Measurements from ENCODE around the gene PICK1. TPM values are rescaled to one million over a fixed set of nuclear protein-coding genes. Genes with fewer than 3 reads are reported as not detected.

PICK1 gene
- total RNA-seq, 1 experiment from 2014 or later, result 35.7 TPM

DNA sequence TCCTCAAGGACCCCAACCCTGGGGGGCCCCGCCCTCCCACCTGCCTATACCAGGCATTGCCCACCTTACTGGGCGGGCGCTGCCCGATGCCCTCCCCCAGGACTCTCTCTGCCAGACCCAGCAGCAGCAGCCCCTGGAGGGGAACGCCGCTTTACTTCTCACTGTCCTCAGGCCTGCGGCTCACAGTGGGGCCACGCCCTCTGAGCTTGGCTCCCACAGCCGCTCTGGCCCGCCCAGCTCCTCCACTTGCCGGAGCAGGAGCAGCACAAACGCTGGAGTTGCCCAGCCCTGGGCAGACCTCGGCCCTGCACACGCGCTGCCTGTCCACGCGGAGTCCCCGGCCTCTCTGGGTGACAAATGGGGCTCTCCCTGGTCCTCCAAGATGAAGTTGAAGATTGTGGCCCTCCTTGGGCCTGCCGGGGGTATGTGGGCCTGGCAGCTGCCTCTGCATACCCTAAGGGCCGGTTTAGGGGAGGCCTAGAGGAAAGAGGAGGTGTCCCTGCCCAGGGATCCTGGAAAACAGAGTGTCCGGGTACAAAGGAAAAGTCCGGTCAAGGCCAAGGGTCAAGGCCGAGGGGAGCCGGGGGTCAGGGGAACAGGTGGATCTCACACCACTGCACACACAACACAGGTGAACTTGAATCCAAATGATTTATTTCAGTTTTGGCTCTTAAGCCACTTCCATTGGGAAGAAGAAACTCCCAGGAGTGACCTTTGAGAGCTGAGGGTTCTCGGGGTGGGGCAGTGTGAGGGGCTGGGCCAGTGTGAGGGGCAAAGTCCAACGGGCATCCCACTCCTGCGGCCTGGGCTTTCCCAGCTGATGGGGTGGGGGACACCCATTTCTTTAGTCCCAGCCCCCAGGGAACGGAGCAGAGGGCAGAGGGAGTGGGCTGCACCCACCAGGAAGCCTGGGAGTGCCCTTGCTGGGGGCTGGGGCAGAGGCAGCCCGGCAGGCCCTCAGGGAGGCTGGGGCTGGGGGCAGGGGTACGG is 54.0 kb downstream of the PICK1 start:
- TF ChIP-seq, protein P1, sequence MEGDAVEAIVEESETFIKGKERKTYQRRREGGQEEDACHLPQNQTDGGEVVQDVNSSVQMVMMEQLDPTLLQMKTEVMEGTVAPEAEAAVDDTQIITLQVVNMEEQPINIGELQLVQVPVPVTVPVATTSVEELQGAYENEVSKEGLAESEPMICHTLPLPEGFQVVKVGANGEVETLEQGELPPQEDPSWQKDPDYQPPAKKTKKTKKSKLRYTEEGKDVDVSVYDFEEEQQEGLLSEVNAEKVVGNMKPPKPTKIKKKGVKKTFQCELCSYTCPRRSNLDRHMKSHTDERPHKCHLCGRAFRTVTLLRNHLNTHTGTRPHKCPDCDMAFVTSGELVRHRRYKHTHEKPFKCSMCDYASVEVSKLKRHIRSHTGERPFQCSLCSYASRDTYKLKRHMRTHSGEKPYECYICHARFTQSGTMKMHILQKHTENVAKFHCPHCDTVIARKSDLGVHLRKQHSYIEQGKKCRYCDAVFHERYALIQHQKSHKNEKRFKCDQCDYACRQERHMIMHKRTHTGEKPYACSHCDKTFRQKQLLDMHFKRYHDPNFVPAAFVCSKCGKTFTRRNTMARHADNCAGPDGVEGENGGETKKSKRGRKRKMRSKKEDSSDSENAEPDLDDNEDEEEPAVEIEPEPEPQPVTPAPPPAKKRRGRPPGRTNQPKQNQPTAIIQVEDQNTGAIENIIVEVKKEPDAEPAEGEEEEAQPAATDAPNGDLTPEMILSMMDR (conservative IDR thresholded peaks at IDR 0.05), result no peak
- no peak overlapping the region for H3K4me2 ChIP-seq (ENCODE audit: insufficient read depth, insufficient read length, low read length)
- WGBS (ENCODE audit: extremely low coverage, insufficient read length, low lambda C conversion rate), result no CpG with 5 or more reads among the region's 30 CpGs

More for the DNA sequence above, 54.0 kb downstream of the PICK1 start:
- no peak overlapping the region for H2BK120ac ChIP-seq (ENCODE audit: low read depth, low read length, poor library complexity, severe bottlenecking)
- Mint-ChIP-seq H3K4me3 (no peak overlapping the region), H3K27me3 (ENCODE audit: low read depth) (no peaks in the 10 kb centered on the region; the same call in 1 of the 2 replicates), H3K27ac (peak overlapping the region in 1 of 3 experiments; percentile 81; a peak in 2 of 7 replicates), H3K9me3 (peaks cover 0 to 3% of the 10 kb centered on the region in 2 experiments; a peak in 1 of 5 replicates), H3K4me1 (peaks cover 2 to 14% of the 10 kb centered on the region in 2 experiments), H3K36me3 (ENCODE audit: insufficient read depth in 1 of 3, low read depth in 3 of 3) (peaks cover 0 to 4% (median 2%) of the 10 kb centered on the region in 3 experiments; a peak in 5 of 7 replicates)
- no peak overlapping the region for H3K56ac ChIP-seq (ENCODE audit: insufficient read length, low read depth, low read length)
- H3K4me1 ChIP-seq (ENCODE audit: insufficient read depth, low read length), result no peaks in the 10 kb centered on the region
- no peaks in the 10 kb centered on the region for H3K9me3 ChIP-seq (ENCODE audit: control insufficient read depth, low read depth, low read length)
- H4K8ac ChIP-seq (replicated peaks; ENCODE audit: insufficient read length, low read depth, low read length), result no peak overlapping the region
- no peak overlapping the region for H3K18ac ChIP-seq (ENCODE audit: insufficient read length, low read depth, low read length)
- H2BK20ac ChIP-seq (ENCODE audit: low read depth, low read length, poor library complexity, severe bottlenecking), result no peak overlapping the region
- H3K27ac ChIP-seq (ENCODE audit: insufficient read length, low read depth, low read length), result no peak overlapping the region
- H3K23me2 ChIP-seq (ENCODE audit: insufficient read length, low read depth, low read length, poor library complexity, severe bottlenecking), result no peaks in the 10 kb centered on the region
- H3K23ac ChIP-seq (ENCODE audit: insufficient read length, low read depth, low read length), result no peak overlapping the region
- H3K79me1 ChIP-seq (ENCODE audit: insufficient read depth, low read depth, low read length, poor library complexity, severe bottlenecking), result no peaks in the 10 kb centered on the region
- no peak overlapping the region for H4K5ac ChIP-seq (ENCODE audit: insufficient read length, low read depth, low read length)
- DNase-seq, result peak; percentile 68
- no peak overlapping the region for H2BK15ac ChIP-seq (ENCODE audit: low read depth, low read length)
- peaks cover 2% of the 10 kb centered on the region for H4K20me1 ChIP-seq (ENCODE audit: control insufficient read depth, insufficient read depth, insufficient read length)
- no peak overlapping the region for H3K4ac ChIP-seq (ENCODE audit: low read depth, low read length)
- H2AFZ ChIP-seq (ENCODE audit: low read length), result no peak overlapping the region
- H3T11ph ChIP-seq (ENCODE audit: low read length), result no peak overlapping the region
- no peaks in the 10 kb centered on the region for H3K27me3 ChIP-seq (ENCODE audit: insufficient read depth, low read length)
- H3K14ac ChIP-seq (ENCODE audit: insufficient read depth, low read length), result no peak overlapping the region
- H2BK12ac ChIP-seq (ENCODE audit: insufficient read length, low read depth, low read length), result no peak overlapping the region
- no peak overlapping the region for H2BK5ac ChIP-seq (ENCODE audit: insufficient read length, low read length)
- no peaks in the 10 kb centered on the region for H3K79me2 ChIP-seq (ENCODE audit: insufficient read depth, low read length)
- H2AK5ac ChIP-seq (ENCODE audit: insufficient read length, low read length), result no peak overlapping the region
- no peak overlapping the region for H3K9ac ChIP-seq (ENCODE audit: extremely low read depth, insufficient read length, low read length)
- H4K91ac ChIP-seq (ENCODE audit: insufficient read length, low read depth, low read length), result no peak overlapping the region
